Measurements from ENCODE around the gene ANKMY1. TPM values are rescaled to one million over a fixed set of nuclear protein-coding genes. Genes with fewer than 3 reads are reported as not detected.

ANKMY1 gene
- total RNA-seq, 2 donors from 2014 or later, result 12.3 to 18.1 TPM

- H3K27ac ChIP-seq, result no peak overlapping the region
- no peak for DNase-seq
- no peaks in the 10 kb centered on the region for H3K9me3 ChIP-seq
- peaks cover 39% of the 10 kb centered on the region for H3K27me3 ChIP-seq
- intact Hi-C loops (cut with DNase I), result no loop called here
- no peaks in the 10 kb centered on the region for H3K36me3 ChIP-seq
- H3K4me3 ChIP-seq, result no peak overlapping the region
- no peak for TF ChIP-seq CTCF (IDR thresholded peaks at IDR 0.05)
- peaks cover 4% of the 10 kb centered on the region for H3K4me1 ChIP-seq
- no peak overlapping the region for H3K9ac ChIP-seq (ENCODE audit: low read depth in 2 of 2, low read length in 2 of 2)
Measured at GRCh38 chr2:240455647-240456446, 101.9 kb downstream of the ANKMY1 start.

GRCh38 chr2:240455272-240455646 is 102.5 kb downstream of the ANKMY1 start:
- H3K36me3 ChIP-seq, result no peaks in the 10 kb centered on the region
- no peak overlapping the region for H3K27ac ChIP-seq
- H3K4me3 ChIP-seq, result no peak overlapping the region
- peaks cover 39% of the 10 kb centered on the region for H3K27me3 ChIP-seq
- intact Hi-C loops (cut with DNase I), result no loop called here
- DNase-seq, result no peak
- TF ChIP-seq CTCF (IDR thresholded peaks at IDR 0.05), result no peak
- peaks cover 4% of the 10 kb centered on the region for H3K4me1 ChIP-seq
- H3K9ac ChIP-seq (ENCODE audit: low read depth in 2 of 2, low read length in 2 of 2), result no peak overlapping the region
- H3K9me3 ChIP-seq, result no peaks in the 10 kb centered on the region

GRCh38 chr2:240454106-240454901 is 103.5 kb downstream of the ANKMY1 start:
- Histone ChIP-seq H3K4me1 (peaks cover 4% of the 10 kb centered on the region), H3K9ac (ENCODE audit: low read depth in 2 of 2, low read length in 2 of 2) (no peak overlapping the region), H3K4me3 (no peak overlapping the region), H3K27ac (no peak overlapping the region), H3K9me3 (no peaks in the 10 kb centered on the region), H3K36me3 (no peaks in the 10 kb centered on the region), H3K27me3 (peaks cover 39% of the 10 kb centered on the region)
- DNase-seq, result no peak
- no peak for TF ChIP-seq CTCF (IDR thresholded peaks at IDR 0.05)
- intact Hi-C loops (cut with DNase I), result no loop called here

GRCh38 chr2:240453461-240454105 is 104.2 kb downstream of the ANKMY1 start:
- peaks cover 4% of the 10 kb centered on the region for H3K4me1 ChIP-seq
- H3K27me3 ChIP-seq, result peaks cover 39% of the 10 kb centered on the region
- H3K9ac ChIP-seq (ENCODE audit: low read depth in 2 of 2, low read length in 2 of 2), result no peak overlapping the region
- intact Hi-C loops (cut with DNase I), result no loop called here
- no peak overlapping the region for H3K4me3 ChIP-seq
- DNase-seq, result no peak
- H3K27ac ChIP-seq, result no peak overlapping the region
- TF ChIP-seq CTCF (IDR thresholded peaks at IDR 0.05), result no peak
- H3K9me3 ChIP-seq, result no peaks in the 10 kb centered on the region
- no peaks in the 10 kb centered on the region for H3K36me3 ChIP-seq

DNA sequence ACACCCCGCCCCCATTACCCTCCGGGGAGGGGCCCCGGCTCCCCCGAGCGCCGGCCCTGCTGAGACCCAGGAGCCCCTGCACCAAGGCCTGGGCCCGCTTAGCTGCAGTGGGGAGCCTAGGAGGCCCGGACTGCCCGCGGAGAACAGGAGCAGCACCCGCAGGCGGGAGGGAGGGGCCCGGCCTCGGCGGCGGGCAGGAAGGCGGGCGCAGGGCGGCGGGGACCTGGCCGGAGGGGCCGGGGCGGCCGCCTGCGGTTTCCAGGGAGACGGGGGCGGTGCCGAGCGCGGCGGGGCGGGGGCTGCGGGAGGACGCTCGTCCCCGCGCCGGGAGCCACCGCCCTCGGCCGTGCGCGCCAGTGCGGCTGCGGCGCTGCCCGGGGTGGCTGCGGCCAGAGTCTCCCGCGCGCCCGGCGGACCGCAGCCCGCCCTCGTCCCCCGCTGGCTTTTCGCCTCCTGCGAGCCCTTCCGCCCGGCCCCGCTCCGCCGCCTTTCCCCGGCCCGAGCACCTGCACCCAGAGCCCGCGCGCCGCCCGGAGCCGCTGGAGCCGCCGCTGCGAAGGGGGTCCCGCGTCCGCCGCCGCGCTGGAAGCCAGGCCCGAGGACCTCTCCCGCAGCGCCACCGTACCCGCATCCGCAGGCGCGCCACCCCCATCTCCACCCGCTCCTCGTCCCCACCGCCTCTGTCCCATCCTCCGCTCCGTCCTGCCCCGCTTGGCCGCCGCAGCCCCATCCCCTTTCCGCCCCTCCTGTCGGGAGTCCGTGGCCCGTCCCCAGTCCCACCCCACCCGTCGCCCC is 105.1 kb downstream of the ANKMY1 start:
- peaks cover 4% of the 10 kb centered on the region for H3K4me1 ChIP-seq
- peaks cover 39% of the 10 kb centered on the region for H3K27me3 ChIP-seq

More for the DNA sequence above, 105.1 kb downstream of the ANKMY1 start:
- Histone ChIP-seq H3K4me3 (peak overlapping the region; percentile 47), H3K36me3 (no peaks in the 10 kb centered on the region), H3K27ac (no peak overlapping the region), H3K9ac (ENCODE audit: low read depth in 2 of 2, low read length in 2 of 2) (peak overlapping the region in 1 of 2 donors; percentile 50), H3K9me3 (no peaks in the 10 kb centered on the region)
- DNase-seq, result peak; percentile 71
- no peak for TF ChIP-seq CTCF (IDR thresholded peaks at IDR 0.05)
- intact Hi-C loops (cut with DNase I), result no loop called here

All from colonic mucosa (tissue), 4 donors.